Astrocyte (in vitro differentiated cells and primary cell): Measurements from ENCODE around the gene XYLT1.

Experiments used
- CTCF ChIP-seq: IDR thresholded peaks from 2 replicates; pipeline ENCODE4 v1.5.1; 2011; ENCODE audit warnings: low read depth, mild to moderate bottlenecking, inconsistent platforms, low read length, moderate library complexity; ENCODE audit not compliant: insufficient read depth
- EZH2 ChIP-seq: IDR thresholded peaks from 2 replicates; pipeline ENCODE4 v1.6.1; 2012; ENCODE audit warnings: mild to moderate bottlenecking, low read length, inconsistent platforms; ENCODE audit not compliant: insufficient read depth

DNA sequence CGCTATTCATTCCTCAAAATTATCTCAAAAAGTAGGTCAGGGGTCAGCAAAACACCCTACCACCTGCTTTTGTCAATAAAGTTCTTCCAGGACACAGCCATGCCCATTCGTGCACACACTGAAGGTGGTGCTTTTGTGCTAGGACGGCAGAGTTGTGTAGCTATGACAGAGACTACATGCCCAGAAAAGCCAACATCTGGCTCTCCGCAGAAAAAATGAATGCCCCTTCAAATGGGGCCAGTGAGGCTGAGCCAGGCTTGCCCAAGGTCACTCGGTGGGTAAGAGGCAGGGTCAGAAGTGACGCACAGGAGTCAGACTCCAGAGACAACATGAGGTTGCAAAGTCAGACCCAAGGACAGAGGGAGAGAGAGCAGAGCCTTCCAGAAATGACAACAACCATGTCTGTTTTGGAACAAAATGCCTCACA is 200.1 kb downstream of the XYLT1 start:
- no peak for TF ChIP-seq CTCF
- TF ChIP-seq EZH2 = no peak
